HEK293T (cell line): Measurements from ENCODE around the gene ZSWIM5.

Source experiments
- FOXA1 ChIP-seq: fragments of 450-650 bp; IDR thresholded peaks from 2 replicates; pipeline ENCODE4 v1.6.1; 2016; ENCODE audit warnings: mild to moderate bottlenecking
- NFRKB ChIP-seq: fragments of 450-650 bp; IDR thresholded peaks from 2 replicates; pipeline ENCODE4 v1.6.1; 2016; ENCODE audit warnings: mild to moderate bottlenecking, moderate library complexity
- SP1 ChIP-seq: fragments of 450-650 bp; IDR thresholded peaks from 2 replicates; pipeline ENCODE4 v1.6.1; 2017
- TARDBP ChIP-seq: fragments of 450-650 bp; IDR thresholded peaks from 2 replicates; pipeline ENCODE4 v1.6.1; 2016
- ZNF384 ChIP-seq: fragments of 450-650 bp; IDR thresholded peaks from 2 replicates; pipeline ENCODE4 v1.6.1; 2016

DNA sequence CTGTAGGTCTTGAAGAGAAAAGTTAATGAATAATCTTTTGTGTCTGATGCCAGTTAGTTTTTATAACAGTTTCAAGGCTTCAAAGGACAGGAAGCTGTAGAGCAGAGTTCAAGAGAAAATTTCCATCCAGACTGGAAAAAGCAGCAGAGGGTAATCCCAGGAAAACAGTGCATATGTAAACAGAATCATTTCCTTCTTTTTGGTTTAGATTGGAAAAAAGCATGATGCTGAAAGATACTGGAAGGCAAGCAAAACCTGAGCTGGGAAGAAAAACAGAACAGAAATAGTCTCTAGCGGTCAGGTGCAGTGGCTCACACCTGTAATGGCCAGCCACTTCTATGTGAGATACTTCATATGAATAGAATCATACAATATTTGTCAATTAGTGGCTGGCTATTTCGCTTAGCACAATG lies 71.9 kb downstream of the ZSWIM5 start:
- TF ChIP-seq NFRKB: no peak
- no peak for TF ChIP-seq TARDBP
- no peak for TF ChIP-seq FOXA1
- no peak for TF ChIP-seq ZNF384
- TF ChIP-seq SP1: no peak
